ENCODE data around the gene FRMD8. TPM values are rescaled to one million over a fixed set of nuclear protein-coding genes. Genes with fewer than 3 reads are reported as not detected.

Gene FRMD8, protein sequence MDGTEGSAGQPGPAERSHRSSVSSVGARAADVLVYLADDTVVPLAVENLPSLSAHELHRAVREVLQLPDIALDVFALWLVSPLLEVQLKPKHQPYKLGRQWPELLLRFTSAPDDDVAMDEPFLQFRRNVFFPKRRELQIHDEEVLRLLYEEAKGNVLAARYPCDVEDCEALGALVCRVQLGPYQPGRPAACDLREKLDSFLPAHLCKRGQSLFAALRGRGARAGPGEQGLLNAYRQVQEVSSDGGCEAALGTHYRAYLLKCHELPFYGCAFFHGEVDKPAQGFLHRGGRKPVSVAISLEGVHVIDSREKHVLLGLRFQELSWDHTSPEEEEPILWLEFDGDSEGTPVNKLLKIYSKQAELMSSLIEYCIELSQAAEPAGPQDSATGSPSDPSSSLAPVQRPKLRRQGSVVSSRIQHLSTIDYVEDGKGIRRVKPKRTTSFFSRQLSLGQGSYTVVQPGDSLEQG
- 21.9 and 66.6 TPM in 2 replicates for total RNA-seq

DNA sequence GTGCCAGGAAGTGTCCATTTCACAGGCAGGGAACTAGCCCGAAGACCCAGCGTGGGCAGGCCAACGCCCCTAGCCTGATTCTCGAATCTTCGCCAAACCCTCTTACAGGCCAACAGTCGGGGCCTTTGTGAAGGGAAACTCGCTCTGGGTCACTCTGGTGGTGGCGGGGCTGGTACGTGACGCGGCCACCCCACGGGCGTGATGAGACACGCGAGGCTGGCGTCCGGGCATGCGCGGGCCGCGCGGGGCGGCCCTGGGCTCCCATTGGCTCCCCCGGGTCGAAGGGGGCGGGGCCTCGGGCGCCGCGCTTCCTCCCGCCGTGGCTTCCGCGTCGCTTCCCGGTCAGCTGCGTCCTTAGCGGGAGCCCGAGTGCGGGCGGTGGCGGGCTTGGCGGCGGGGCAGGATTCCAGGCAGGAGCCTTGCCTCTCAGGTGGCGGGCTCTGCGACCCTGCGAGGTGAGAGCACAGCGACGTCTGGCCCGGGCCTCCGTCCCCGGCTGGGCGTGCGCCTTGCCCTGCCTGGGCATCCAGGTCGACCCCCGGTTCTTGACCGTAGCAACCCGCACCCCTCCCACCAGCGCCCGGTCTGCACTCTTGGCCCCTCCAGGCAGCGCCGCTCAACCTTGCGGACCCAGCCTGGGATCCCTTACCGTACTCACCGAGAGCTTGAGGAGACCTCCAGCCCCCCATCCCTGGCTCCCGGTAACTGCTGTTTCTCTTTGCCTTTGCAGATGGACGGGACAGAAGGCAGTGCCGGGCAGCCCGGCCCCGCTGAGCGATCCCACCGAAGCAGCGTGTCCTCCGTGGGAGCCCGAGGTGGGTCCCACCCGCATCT lies at the start of gene FRMD8:
FRMD8 (plus strand) TSS at position 331 of the 834 bp plus-strand sequence; CDS start at position 731, 400 bp downstream.
- TF ChIP-seq, protein P1, sequence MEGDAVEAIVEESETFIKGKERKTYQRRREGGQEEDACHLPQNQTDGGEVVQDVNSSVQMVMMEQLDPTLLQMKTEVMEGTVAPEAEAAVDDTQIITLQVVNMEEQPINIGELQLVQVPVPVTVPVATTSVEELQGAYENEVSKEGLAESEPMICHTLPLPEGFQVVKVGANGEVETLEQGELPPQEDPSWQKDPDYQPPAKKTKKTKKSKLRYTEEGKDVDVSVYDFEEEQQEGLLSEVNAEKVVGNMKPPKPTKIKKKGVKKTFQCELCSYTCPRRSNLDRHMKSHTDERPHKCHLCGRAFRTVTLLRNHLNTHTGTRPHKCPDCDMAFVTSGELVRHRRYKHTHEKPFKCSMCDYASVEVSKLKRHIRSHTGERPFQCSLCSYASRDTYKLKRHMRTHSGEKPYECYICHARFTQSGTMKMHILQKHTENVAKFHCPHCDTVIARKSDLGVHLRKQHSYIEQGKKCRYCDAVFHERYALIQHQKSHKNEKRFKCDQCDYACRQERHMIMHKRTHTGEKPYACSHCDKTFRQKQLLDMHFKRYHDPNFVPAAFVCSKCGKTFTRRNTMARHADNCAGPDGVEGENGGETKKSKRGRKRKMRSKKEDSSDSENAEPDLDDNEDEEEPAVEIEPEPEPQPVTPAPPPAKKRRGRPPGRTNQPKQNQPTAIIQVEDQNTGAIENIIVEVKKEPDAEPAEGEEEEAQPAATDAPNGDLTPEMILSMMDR (IDR thresholded peaks at IDR 0.05; ENCODE audit: insufficient read depth, low read length, severe bottlenecking): no peak
- Histone ChIP-seq H3K27me3 (ENCODE audit: control insufficient read depth, insufficient read depth, low read length) (no peaks in the 10 kb centered on the region), H3K4me3 (ENCODE audit: low read depth, low read length) (peak within 1 kb of the TSS; percentile 79), H3K36me3 (ENCODE audit: control insufficient read depth, insufficient read depth, low read length) (peaks cover 13% of the 10 kb centered on the region)
- DNase-seq (ENCODE audit: low read depth): peak; percentile 59
- FAIRE-seq: no peak

DNA sequence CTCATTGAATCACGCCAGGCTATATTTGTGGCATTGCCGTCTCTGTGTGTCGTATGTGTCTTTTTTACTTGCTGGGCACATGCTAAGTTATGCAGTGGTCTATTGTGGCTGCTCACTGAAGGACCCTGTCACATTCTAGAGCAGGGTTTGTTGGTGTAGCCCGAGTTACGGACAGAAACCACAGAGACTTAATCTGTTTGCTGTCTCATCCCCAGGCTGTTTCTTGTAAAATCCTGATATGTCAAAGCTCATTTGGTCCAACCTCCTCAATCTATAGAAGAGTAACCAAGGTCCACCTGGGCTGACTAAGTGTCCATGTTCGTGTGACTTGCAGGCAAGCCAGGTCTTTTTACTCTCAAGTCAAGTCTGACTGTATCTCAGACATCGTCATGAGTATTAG lies 47.8 kb upstream of the FRMD8 start:
- H3K4me3 ChIP-seq (ENCODE audit: low read depth, low read length): no peak overlapping the region
- FAIRE-seq: no peak
- TF ChIP-seq, protein P1 (IDR thresholded peaks at IDR 0.05; ENCODE audit: insufficient read depth, low read length, severe bottlenecking): no peak
- peaks cover 18% of the 10 kb centered on the region for H3K36me3 ChIP-seq (ENCODE audit: control insufficient read depth, insufficient read depth, low read length)
- DNase-seq (ENCODE audit: low read depth): no peak
- H3K27me3 ChIP-seq (ENCODE audit: control insufficient read depth, insufficient read depth, low read length): no peaks in the 10 kb centered on the region

DNA sequence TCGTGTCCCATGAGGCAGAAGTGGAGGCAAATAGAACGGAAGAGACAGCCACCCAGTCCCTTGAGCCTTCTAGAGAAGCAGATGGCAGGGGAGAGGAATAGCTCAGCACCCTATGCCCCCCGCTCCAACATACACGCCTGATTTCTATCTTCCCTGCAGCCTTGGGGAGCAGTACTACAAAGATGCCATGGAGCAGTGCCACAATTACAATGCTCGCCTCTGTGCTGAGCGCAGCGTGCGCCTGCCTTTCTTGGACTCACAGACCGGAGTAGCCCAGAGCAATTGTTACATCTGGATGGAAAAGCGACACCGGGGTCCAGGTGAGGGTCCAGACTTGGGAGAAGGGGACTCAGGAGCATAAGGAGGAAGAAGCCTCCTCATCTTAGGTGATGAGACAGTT lies 46.2 kb upstream of the FRMD8 start:
- H3K4me3 ChIP-seq (ENCODE audit: low read depth, low read length): no peak overlapping the region
- FAIRE-seq (no peak), DNase-seq (ENCODE audit: low read depth) (no peak)
- no peaks in the 10 kb centered on the region for H3K27me3 ChIP-seq (ENCODE audit: control insufficient read depth, insufficient read depth, low read length)
- H3K36me3 ChIP-seq (ENCODE audit: control insufficient read depth, insufficient read depth, low read length): peaks cover 26% of the 10 kb centered on the region
- TF ChIP-seq, protein P1 (IDR thresholded peaks at IDR 0.05; ENCODE audit: insufficient read depth, low read length, severe bottlenecking): no peak

DNA sequence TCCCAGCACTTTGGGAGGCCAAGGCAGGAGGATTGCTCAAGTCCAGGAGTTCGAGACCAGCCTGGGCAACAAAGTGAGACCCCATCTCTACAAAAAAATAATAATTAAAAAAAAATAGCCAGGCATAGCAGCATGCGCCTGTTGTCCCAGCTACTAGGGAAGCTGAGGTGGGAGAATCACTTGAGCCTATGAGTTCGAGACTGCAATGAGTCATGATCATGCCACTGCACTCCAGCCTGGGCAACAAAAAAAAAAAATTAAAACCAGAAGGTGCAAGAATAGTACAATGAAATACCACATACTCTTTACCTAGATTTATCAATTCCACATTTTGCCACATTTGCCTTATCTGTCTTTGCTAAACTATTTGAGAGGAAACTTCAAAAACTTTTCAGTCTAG lies 44.6 kb upstream of the FRMD8 start:
- no peaks in the 10 kb centered on the region for H3K27me3 ChIP-seq (ENCODE audit: control insufficient read depth, insufficient read depth, low read length)
- peaks cover 33% of the 10 kb centered on the region for H3K36me3 ChIP-seq (ENCODE audit: control insufficient read depth, insufficient read depth, low read length)
- DNase-seq (ENCODE audit: low read depth): no peak
- TF ChIP-seq, protein P1 (IDR thresholded peaks at IDR 0.05; ENCODE audit: insufficient read depth, low read length, severe bottlenecking): no peak
- FAIRE-seq: no peak
- H3K4me3 ChIP-seq (ENCODE audit: low read depth, low read length): no peak overlapping the region

DNA sequence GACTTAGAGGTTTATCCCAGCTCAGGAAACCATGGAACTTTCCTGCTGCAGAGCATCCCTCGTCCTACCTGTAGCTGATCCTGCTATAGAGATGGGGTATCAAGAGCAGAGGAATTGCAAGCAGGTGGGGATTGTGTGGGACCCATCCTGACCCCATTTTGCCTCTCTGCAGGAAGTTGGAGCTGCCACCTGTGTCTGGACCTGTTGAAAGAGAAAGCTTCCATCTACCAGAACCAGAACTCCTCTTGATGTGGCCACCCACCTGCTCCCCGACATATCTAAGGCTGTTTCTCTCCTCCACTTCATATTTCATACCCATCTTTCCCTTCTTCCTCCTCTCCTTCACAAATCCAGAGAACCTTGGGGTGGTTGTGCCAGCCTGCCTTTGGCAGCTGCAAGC lies 34.9 kb upstream of the FRMD8 start:
- peaks cover 18% of the 10 kb centered on the region for H3K36me3 ChIP-seq (ENCODE audit: control insufficient read depth, insufficient read depth, low read length)
- no peak overlapping the region for H3K4me3 ChIP-seq (ENCODE audit: low read depth, low read length)
- no peaks in the 10 kb centered on the region for H3K27me3 ChIP-seq (ENCODE audit: control insufficient read depth, insufficient read depth, low read length)
- no peak for FAIRE-seq
- TF ChIP-seq, protein P1 (IDR thresholded peaks at IDR 0.05; ENCODE audit: insufficient read depth, low read length, severe bottlenecking): no peak
- DNase-seq (ENCODE audit: low read depth): no peak

Data from bronchial epithelial cell (primary cell).